ENCODE measurements around the gene PPP3CA. TPM values are rescaled to one million over a fixed set of nuclear protein-coding genes. Genes with fewer than 3 reads are reported as not detected.

The PPP3CA gene
- total RNA-seq, 1 experiment from 2014 or later = 33.8 TPM

DNA sequence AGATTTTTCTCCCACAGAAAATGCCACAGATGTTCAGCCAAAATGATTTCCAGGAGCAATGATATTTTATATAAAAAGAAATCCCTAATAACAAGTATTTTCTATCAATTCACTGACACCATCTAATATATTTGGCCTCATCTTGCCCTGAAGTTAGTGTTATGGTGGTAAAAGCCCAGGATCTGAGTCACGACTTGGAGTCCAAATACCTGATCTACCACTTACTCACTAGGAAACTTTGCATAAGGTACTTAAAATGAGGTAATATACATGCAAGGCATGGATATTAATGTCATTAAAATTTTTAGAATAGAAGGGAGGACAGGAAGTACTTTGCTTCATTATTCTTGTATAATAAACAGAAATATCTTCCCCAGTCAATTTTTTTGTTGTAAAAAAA is 16.3 kb downstream of the PPP3CA start:
- intact Hi-C loops (cut with micrococcal nuclease; ENCODE audit: unreplicated experiment) = no loop called here
- no TSS peak for BruUV-seq (replicated peaks)
- Mint-ChIP-seq H3K36me3 (ENCODE audit: insufficient read depth, unreplicated experiment) (no peaks in the 10 kb centered on the region), H3K4me1 (ENCODE audit: low read depth, unreplicated experiment) (no peaks in the 10 kb centered on the region), H3K9me3 (ENCODE audit: unreplicated experiment) (no peaks in the 10 kb centered on the region), H3K27ac (ENCODE audit: unreplicated experiment) (no peak overlapping the region), H3K27me3 (ENCODE audit: insufficient read depth, unreplicated experiment) (no peaks in the 10 kb centered on the region), H3K4me3 (ENCODE audit: unreplicated experiment) (no peak overlapping the region)
- ChIA-PET POLR2A (no interaction called here), CTCF (no interaction called here)
- DNase-seq = no peak
- TF ChIP-seq, protein P1, sequence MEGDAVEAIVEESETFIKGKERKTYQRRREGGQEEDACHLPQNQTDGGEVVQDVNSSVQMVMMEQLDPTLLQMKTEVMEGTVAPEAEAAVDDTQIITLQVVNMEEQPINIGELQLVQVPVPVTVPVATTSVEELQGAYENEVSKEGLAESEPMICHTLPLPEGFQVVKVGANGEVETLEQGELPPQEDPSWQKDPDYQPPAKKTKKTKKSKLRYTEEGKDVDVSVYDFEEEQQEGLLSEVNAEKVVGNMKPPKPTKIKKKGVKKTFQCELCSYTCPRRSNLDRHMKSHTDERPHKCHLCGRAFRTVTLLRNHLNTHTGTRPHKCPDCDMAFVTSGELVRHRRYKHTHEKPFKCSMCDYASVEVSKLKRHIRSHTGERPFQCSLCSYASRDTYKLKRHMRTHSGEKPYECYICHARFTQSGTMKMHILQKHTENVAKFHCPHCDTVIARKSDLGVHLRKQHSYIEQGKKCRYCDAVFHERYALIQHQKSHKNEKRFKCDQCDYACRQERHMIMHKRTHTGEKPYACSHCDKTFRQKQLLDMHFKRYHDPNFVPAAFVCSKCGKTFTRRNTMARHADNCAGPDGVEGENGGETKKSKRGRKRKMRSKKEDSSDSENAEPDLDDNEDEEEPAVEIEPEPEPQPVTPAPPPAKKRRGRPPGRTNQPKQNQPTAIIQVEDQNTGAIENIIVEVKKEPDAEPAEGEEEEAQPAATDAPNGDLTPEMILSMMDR (IDR thresholded peaks at IDR 0.05; ENCODE audit: insufficient read depth in 1 of 2, low read depth in 1 of 2, low read length in 1 of 2, severe bottlenecking in 1 of 2, unreplicated experiment in 1 of 2) = no peak
- H3K4me1 ChIP-seq = no peaks in the 10 kb centered on the region
- no peaks in the 10 kb centered on the region for H3K36me3 ChIP-seq (ENCODE audit: control insufficient read depth, insufficient read depth, low read length)
- H3K4me3 ChIP-seq (ENCODE audit: low read depth, low read length) = no peak overlapping the region
- no peaks in the 10 kb centered on the region for H3K9me3 ChIP-seq
- H3K27me3 ChIP-seq (replicated peaks; ENCODE audit: control insufficient read depth, insufficient read depth, low read length) = no peaks in the 10 kb centered on the region

DNA sequence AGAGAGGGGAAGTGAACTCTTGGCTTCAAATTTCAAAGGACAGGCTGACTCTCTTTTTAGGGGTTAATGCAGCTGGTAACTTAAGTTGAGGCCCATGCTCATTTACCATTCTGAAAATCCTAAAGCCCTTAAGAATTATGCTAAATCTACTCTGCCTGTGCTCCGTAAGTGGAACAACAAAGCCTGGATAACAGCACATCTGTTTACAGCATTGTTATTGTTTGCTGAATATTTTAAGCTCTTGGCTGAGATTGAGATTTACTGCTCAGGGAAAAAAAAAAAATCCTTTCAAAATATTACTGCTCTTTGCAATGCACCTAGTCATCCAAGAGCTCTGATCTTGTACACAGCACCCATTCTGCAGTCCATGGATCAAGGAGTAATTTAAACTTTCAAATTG is 17.7 kb downstream of the PPP3CA start:
- Mint-ChIP-seq H3K4me3 (ENCODE audit: unreplicated experiment) (no peak overlapping the region), H3K36me3 (ENCODE audit: insufficient read depth, unreplicated experiment) (peaks cover 4% of the 10 kb centered on the region), H3K9me3 (ENCODE audit: unreplicated experiment) (no peaks in the 10 kb centered on the region), H3K27ac (ENCODE audit: unreplicated experiment) (no peak overlapping the region), H3K27me3 (ENCODE audit: insufficient read depth, unreplicated experiment) (no peaks in the 10 kb centered on the region), H3K4me1 (ENCODE audit: low read depth, unreplicated experiment) (no peaks in the 10 kb centered on the region)
- TF ChIP-seq, protein P1 (IDR thresholded peaks at IDR 0.05; ENCODE audit: insufficient read depth in 1 of 2, low read depth in 1 of 2, low read length in 1 of 2, severe bottlenecking in 1 of 2, unreplicated experiment in 1 of 2) = no peak
- H3K36me3 ChIP-seq (ENCODE audit: control insufficient read depth, insufficient read depth, low read length) = no peaks in the 10 kb centered on the region
- H3K27me3 ChIP-seq (replicated peaks; ENCODE audit: control insufficient read depth, insufficient read depth, low read length) = no peaks in the 10 kb centered on the region
- ChIA-PET POLR2A (no interaction called here), CTCF (no interaction called here)
- DNase-seq = no peak
- BruUV-seq (replicated peaks) = no TSS peak
- no peaks in the 10 kb centered on the region for H3K9me3 ChIP-seq
- no peaks in the 10 kb centered on the region for H3K4me1 ChIP-seq
- H3K4me3 ChIP-seq (ENCODE audit: low read depth, low read length) = no peak overlapping the region
- intact Hi-C loops (cut with micrococcal nuclease; ENCODE audit: unreplicated experiment) = no loop called here

DNA sequence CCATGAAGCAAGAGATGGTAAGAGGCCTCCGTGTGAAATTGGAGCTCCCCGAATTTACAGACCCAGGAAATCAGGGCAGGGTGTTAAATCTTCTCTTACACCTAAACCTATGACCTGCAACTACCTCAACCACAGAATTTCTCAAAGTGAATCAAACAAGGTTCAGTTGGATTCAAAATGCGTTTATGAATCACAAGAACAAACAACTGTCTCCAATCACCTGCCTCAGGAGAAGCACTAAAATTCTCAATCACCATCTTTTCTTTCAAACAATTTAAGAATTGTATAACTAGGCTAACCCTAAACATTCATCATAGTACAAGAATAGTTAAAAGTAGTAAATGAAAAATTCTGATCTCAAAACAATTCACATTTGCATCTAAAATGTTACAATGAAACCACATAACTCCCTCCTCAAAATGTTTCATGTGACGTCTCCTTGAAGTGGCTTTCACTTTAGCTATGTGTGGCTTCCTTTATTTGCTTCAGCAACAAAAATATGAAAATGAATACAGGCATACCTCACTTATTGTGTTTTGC is 19.2 kb downstream of the PPP3CA start:
- intact Hi-C loops (cut with micrococcal nuclease; ENCODE audit: unreplicated experiment) = no loop called here
- Mint-ChIP-seq H3K4me3 (ENCODE audit: unreplicated experiment) (no peak overlapping the region), H3K36me3 (ENCODE audit: insufficient read depth, unreplicated experiment) (peaks cover 5% of the 10 kb centered on the region), H3K4me1 (ENCODE audit: low read depth, unreplicated experiment) (no peaks in the 10 kb centered on the region), H3K9me3 (ENCODE audit: unreplicated experiment) (no peaks in the 10 kb centered on the region), H3K27ac (ENCODE audit: unreplicated experiment) (no peak overlapping the region), H3K27me3 (ENCODE audit: insufficient read depth, unreplicated experiment) (no peaks in the 10 kb centered on the region)
- POLR2A ChIA-PET = no interaction called here
- TF ChIP-seq, protein P1 (IDR thresholded peaks at IDR 0.05; ENCODE audit: insufficient read depth in 1 of 2, low read depth in 1 of 2, low read length in 1 of 2, severe bottlenecking in 1 of 2, unreplicated experiment in 1 of 2) = no peak
- no peak overlapping the region for H3K4me3 ChIP-seq (ENCODE audit: low read depth, low read length)
- H3K9me3 ChIP-seq = no peaks in the 10 kb centered on the region
- H3K27me3 ChIP-seq (replicated peaks; ENCODE audit: control insufficient read depth, insufficient read depth, low read length) = no peaks in the 10 kb centered on the region
- no peaks in the 10 kb centered on the region for H3K4me1 ChIP-seq
- CTCF ChIA-PET = no interaction called here
- no TSS peak for BruUV-seq (replicated peaks)
- no peaks in the 10 kb centered on the region for H3K36me3 ChIP-seq (ENCODE audit: control insufficient read depth, insufficient read depth, low read length)
- no peak for DNase-seq
